GM18526 (cell line): ENCODE measurements around the gene SCYL1.

ENCODE experiments used
- POLR2A ChIP-seq: IDR thresholded peaks from 3 replicates; pipeline ENCODE4 v1.6.1; 2011; ENCODE audit not compliant: insufficient read length; ENCODE audit errors: extremely low read depth

SCYL1 gene

GRCh38 chr11:65524741-65525545, at the start of gene SCYL1:
Gene SCYL1, plus strand, starts transcription at chr11:65525083. Its CDS starts 71 bp downstream, at chr11:65525154.
- TF ChIP-seq POLR2A = peak; percentile 71

- TF ChIP-seq POLR2A = peak; percentile 37
Observed at GRCh38 chr11:65476632-65477148, 48.2 kb upstream of the SCYL1 start.

- peak; percentile 93 for TF ChIP-seq POLR2A
Observed at GRCh38 chr11:65477149-65477965, 47.5 kb upstream of the SCYL1 start.

- TF ChIP-seq POLR2A = no peak
Observed at GRCh38 chr11:65478388-65479183, 46.3 kb upstream of the SCYL1 start.

- TF ChIP-seq POLR2A = no peak
Observed at GRCh38 chr11:65479184-65480145, 45.4 kb upstream of the SCYL1 start.

- no peak for TF ChIP-seq POLR2A
Observed at GRCh38 chr11:65482306-65482850, 42.5 kb upstream of the SCYL1 start.

- no peak for TF ChIP-seq POLR2A
Observed at GRCh38 chr11:65485920-65486219, 39.0 kb upstream of the SCYL1 start.

- no peak for TF ChIP-seq POLR2A
Observed at GRCh38 chr11:65486570-65487466, 38.1 kb upstream of the SCYL1 start.

- TF ChIP-seq POLR2A = peak; percentile 29
Observed at GRCh38 chr11:65487467-65488272, 37.2 kb upstream of the SCYL1 start.

GRCh38 chr11:65488273-65489034, 36.4 kb upstream of the SCYL1 start:
- TF ChIP-seq POLR2A = no peak

GRCh38 chr11:65489035-65489705, 35.7 kb upstream of the SCYL1 start:
- TF ChIP-seq POLR2A = no peak
